Endothelial cell of umbilical vein (primary cell): ENCODE results near the gene ERAP2. TPM values are rescaled to one million over a fixed set of nuclear protein-coding genes. Genes with fewer than 3 reads are reported as not detected.

Experiments
- BruUV-seq: library from RNA; stranded (reverse); fragments of 400-500 nt; replicated peaks from 2 replicates; lab custom pipeline; 2021; lab: Mats Ljungman, UMichigan
- CTCF ChIA-PET: fragments of 300-600, 350-600 bp; sonication (Branson Sonifier 250); formaldehyde crosslinking; loops from one replicate; lab custom pipeline; 2021; ENCODE audit warnings: antibody characterized with exemption, inconsistent platforms; lab: Charles Lee
- POLR2A ChIA-PET: fragments of 300-600, 350-600 bp; sonication (Branson Sonifier 250); formaldehyde crosslinking; loops from one replicate; lab custom pipeline; 2021; ENCODE audit warnings: antibody characterized with exemption, inconsistent platforms; lab: Charles Lee
- DNase-seq: peaks from one replicate; pipeline ENCODE4 v3.0.0-alpha.2; 2011; ENCODE audit warnings: low read depth, low spot score
- FAIRE-seq: peaks from 2 replicates; lab custom pipeline; 2011; peaks lifted over from hg19 to GRCh38; lab: Jason Lieb, UNC
- H2AFZ ChIP-seq: 2 replicates; pipeline ENCODE4 v1.6.0; 2012; ENCODE audit warnings: low read depth, low read length, control low read depth, inconsistent platforms
- H3K27ac ChIP-seq: 2 replicates; pipeline ENCODE4 v1.5.1; 2011; ENCODE audit warnings: low read depth, mild to moderate bottlenecking, control low read depth, low read length, moderate library complexity; ENCODE audit not compliant: insufficient read depth
- H3K27me3 ChIP-seq, 2 experiments: 2 replicates each; pipeline versions ENCODE4 v1.6.0 to v1.6.1; 2011; ENCODE audit warnings: low read length in 2 of 2, mixed read lengths in 1 of 2; ENCODE audit not compliant: control insufficient read depth in 2 of 2, insufficient read depth in 2 of 2
- H3K36me3 ChIP-seq, 2 experiments: 2 replicates in 1 of 2; 3 replicates in 1 of 2; pipeline ENCODE4 v1.5.1; 2011; ENCODE audit warnings: low read length in 2 of 2, mild to moderate bottlenecking in 1 of 2, moderate library complexity in 1 of 2; ENCODE audit not compliant: control insufficient read depth in 2 of 2, insufficient read depth in 2 of 2; ENCODE audit errors: extremely low read depth in 1 of 2
- H3K4me1 ChIP-seq: 3 replicates; pipeline ENCODE4 v1.5.1; 2011; ENCODE audit warnings: mild to moderate bottlenecking, low read length; ENCODE audit not compliant: control insufficient read depth, insufficient read depth; ENCODE audit errors: extremely low read depth
- H3K4me2 ChIP-seq: 2 replicates; pipeline ENCODE4 v1.6.1; 2011; ENCODE audit warnings: low read length, control low read depth, mixed read lengths; ENCODE audit not compliant: insufficient read depth
- H3K4me3 ChIP-seq, 3 experiments: fragments of 200-600 bp in 1 of 3; sonication (generic), shearing (Covaris generic) in 1 of 3; replicated peaks in 1 of 3; 2 replicates each; pipeline ENCODE4 v1.5.1; 2011 to 2016; ENCODE audit warnings: control low read depth in 3 of 3, low read length in 3 of 3, mild to moderate bottlenecking in 2 of 3, inconsistent platforms in 1 of 3, low read depth in 1 of 3, moderate library complexity in 1 of 3; ENCODE audit not compliant: insufficient read depth in 1 of 3
- H3K79me2 ChIP-seq: 2 replicates; pipeline ENCODE4 v1.6.0; 2012; ENCODE audit warnings: low read length, inconsistent platforms; ENCODE audit not compliant: control insufficient read depth, insufficient read depth
- H3K9ac ChIP-seq: replicated peaks from 2 replicates; pipeline ENCODE3; 2011; ENCODE audit warnings: low read length, control low read depth; ENCODE audit not compliant: insufficient read depth; ENCODE audit errors: extremely low read depth
- H3K9me1 ChIP-seq: replicated peaks from 3 replicates; pipeline ENCODE4 v1.6.0; 2011; ENCODE audit warnings: mild to moderate bottlenecking, low read length; ENCODE audit not compliant: control insufficient read depth, insufficient read depth; ENCODE audit errors: extremely low read depth
- H3K9me3 ChIP-seq: replicated peaks from 2 replicates; pipeline ENCODE4 v1.5.1; 2012; ENCODE audit warnings: low read length, inconsistent platforms; ENCODE audit not compliant: control insufficient read depth, insufficient read depth
- H4K20me1 ChIP-seq: replicated peaks from 2 replicates; pipeline ENCODE3; 2011; ENCODE audit warnings: mild to moderate bottlenecking, low read length; ENCODE audit not compliant: control insufficient read depth, insufficient read depth; ENCODE audit errors: extremely low read depth
- CTCF ChIP-seq, 2 donors: IDR thresholded peaks; 1 replicate in 1 of 2; 2 replicates in 1 of 2; pipeline ENCODE4 v1.5.1; 2011; ENCODE audit warnings: low read length in 2 of 2, mild to moderate bottlenecking in 2 of 2, moderate library complexity in 2 of 2, control low read depth in 1 of 2, inconsistent platforms in 1 of 2, low read depth in 1 of 2; ENCODE audit not compliant: insufficient read depth in 1 of 2; ENCODE audit errors: extremely low read depth in 1 of 2
- EZH2 ChIP-seq: IDR thresholded peaks from 2 replicates; pipeline ENCODE4 v1.6.1; 2012; ENCODE audit warnings: borderline replicate concordance, low read depth, mild to moderate bottlenecking, moderate library complexity, low read length, inconsistent platforms; ENCODE audit not compliant: severe bottlenecking
- FOS ChIP-seq: IDR thresholded peaks from 2 replicates; pipeline ENCODE4 v1.6.1; 2011; ENCODE audit warnings: mild to moderate bottlenecking, low read length, moderate library complexity, borderline replicate concordance; ENCODE audit not compliant: insufficient read depth
- GATA2 ChIP-seq: IDR thresholded peaks from 2 replicates; pipeline ENCODE4 v1.7.0; 2011; ENCODE audit warnings: low read depth, mild to moderate bottlenecking, moderate library complexity, mixed read lengths, low read length; ENCODE audit not compliant: insufficient read length, insufficient read depth
- JUN ChIP-seq: IDR thresholded peaks from 2 replicates; pipeline ENCODE4 v1.6.1; 2011; ENCODE audit warnings: borderline replicate concordance, low read depth; ENCODE audit not compliant: insufficient read length, insufficient read depth
- MAX ChIP-seq: IDR thresholded peaks from 2 replicates; pipeline ENCODE4 v1.6.1; 2011; ENCODE audit not compliant: insufficient read depth, insufficient read length
- MYC ChIP-seq: IDR thresholded peaks from one replicate; pipeline ENCODE4 v1.6.1; 2011; ENCODE audit warnings: mild to moderate bottlenecking, low read depth, low read length
- POLR2A ChIP-seq: IDR thresholded peaks from 2 replicates; pipeline ENCODE4 v1.6.1; 2012; ENCODE audit warnings: low read depth, mild to moderate bottlenecking, control low read depth, low read length
- POLR2AphosphoS5 ChIP-seq: IDR thresholded peaks from 2 replicates; pipeline ENCODE4 v1.6.1; 2012; ENCODE audit warnings: low read depth, mild to moderate bottlenecking, control low read depth, low read length, moderate library complexity; ENCODE audit not compliant: insufficient read depth
- dilution Hi-C: fragments of 300-500 bp; cut with MboI; formaldehyde crosslinking; loops from one replicate; pipeline ENCODE4 v1.15.0; 2019; ENCODE audit warnings: low sequenced_read_pairs; ENCODE audit not compliant: extremely low pct_ligation_motif_present
- intact Hi-C: fragments of 100-400 bp; cut with micrococcal nuclease; formaldehyde crosslinking; loops from one replicate; pipeline ENCODE4 v1.10.0; 2022
- polyA plus RNA-seq, 4 experiments: library from polyadenylated mRNA; depleted of rRNA in 3 of 4; stranded (reverse) in 3 of 4; unstranded in 1 of 4; fragments of >200 nt; gene quantifications; 2 replicates each; pipeline versions ENCODE4 v1.2.1 to v1.2.3, GENCODE V29; 2011 to 2012; ENCODE audit warnings: missing spikeins in 1 of 4
- total RNA-seq: library from RNA; stranded (reverse); gene quantifications from 2 replicates; pipeline ENCODE4 v1.2.3, GENCODE V29; 2021

ERAP2 gene
- total and polyA plus RNA-seq, 2 donors (not counting 3 experiments of a cell fraction or from before 2014, with no cell fraction given), result 3.1 to 10.0 TPM

- H3K9me1 ChIP-seq, result no peaks in the 10 kb centered on the region
Observed at GRCh38 chr5:96859375-96859774, 16.9 kb upstream of the ERAP2 start.

More at GRCh38 chr5:96859375-96859774, 16.9 kb upstream of the ERAP2 start:
- Histone ChIP-seq H3K79me2 (no peaks in the 10 kb centered on the region), H3K4me2 (no peak overlapping the region), H3K27ac (no peak overlapping the region), H3K9me3 (no peaks in the 10 kb centered on the region), H3K4me3 (no peak overlapping the region), H3K4me1 (no peaks in the 10 kb centered on the region), H4K20me1 (no peaks in the 10 kb centered on the region), H2AFZ (no peak overlapping the region), H3K27me3 (no peaks in the 10 kb centered on the region), H3K36me3 (no peaks in the 10 kb centered on the region), H3K9ac (no peak overlapping the region)
- no peak for TF ChIP-seq MAX
- TF ChIP-seq JUN, result no peak
- no peak for TF ChIP-seq POLR2AphosphoS5
- TF ChIP-seq POLR2A, result no peak
- TF ChIP-seq GATA2, result no peak
- no peak for TF ChIP-seq CTCF (IDR thresholded peaks at IDR 0.05; ENCODE audit: extremely low read depth in 1 of 2, insufficient read depth in 1 of 2, low read depth in 1 of 2, low read length in 2 of 2)
- no peak for TF ChIP-seq FOS
- no peak for TF ChIP-seq MYC
- no peak for TF ChIP-seq EZH2
- intact Hi-C loops, result no loop called here
- ChIA-PET POLR2A (no interaction called here), CTCF (interaction anchor here (4.6 kb wide), 1 partner anchor 10 kb away, joined by 24 read pairs; no protein-coding TSS in a partner anchor)
- dilution Hi-C loops, result no loop called here
- DNase-seq (no peak), FAIRE-seq (no peak)
- no TSS peak for BruUV-seq
